NCI-H1417 (cell line): Measurements from ENCODE around the gene PATJ.

Experiments
- DNase-seq, 3 experiments: peaks; one replicate each; lab custom pipeline; 2025; lab: John Stamatoyannopoulos, UW

Gene PATJ

DNA sequence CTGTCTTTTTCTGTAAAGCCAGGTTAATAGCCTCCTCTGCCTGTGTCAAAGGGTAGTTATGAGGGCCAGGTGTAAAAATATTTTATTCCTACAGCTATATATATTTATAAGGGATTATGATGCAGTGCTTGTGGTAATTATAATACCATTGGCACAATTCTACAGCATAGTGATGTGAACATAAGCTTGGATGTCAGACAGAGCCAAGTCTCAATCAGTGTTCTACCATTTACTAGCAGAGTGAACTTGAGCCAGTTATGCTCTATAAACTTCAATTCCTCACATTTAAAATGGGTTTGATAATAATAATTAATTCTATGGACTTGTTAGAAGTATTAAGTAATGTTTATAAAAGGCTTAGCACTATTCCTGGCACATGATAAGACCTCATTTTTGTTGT, 300.9 kb downstream of the PATJ start:
- no peak for DNase-seq

DNA sequence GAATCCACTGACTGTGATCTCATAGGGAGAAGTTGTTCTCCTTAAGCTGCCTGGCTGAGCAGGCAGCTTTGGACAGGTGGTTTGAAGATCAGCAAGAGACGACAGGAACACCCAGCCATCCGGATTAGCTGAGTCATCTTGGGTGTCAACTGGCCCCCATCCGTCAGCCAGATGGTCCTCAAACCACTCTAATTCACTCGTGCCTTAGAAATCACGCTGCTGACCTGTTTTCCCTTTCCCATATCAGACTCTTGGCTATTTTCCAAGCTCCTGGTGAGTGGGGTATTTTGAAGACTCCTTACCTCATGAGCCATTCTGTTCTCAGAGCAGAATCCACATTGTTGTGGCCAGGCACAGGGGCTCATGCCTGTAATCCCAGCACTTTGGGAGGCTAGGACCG, 303.3 kb downstream of the PATJ start:
- DNase-seq = peak; percentile 17 to 70 (median 37)

DNA sequence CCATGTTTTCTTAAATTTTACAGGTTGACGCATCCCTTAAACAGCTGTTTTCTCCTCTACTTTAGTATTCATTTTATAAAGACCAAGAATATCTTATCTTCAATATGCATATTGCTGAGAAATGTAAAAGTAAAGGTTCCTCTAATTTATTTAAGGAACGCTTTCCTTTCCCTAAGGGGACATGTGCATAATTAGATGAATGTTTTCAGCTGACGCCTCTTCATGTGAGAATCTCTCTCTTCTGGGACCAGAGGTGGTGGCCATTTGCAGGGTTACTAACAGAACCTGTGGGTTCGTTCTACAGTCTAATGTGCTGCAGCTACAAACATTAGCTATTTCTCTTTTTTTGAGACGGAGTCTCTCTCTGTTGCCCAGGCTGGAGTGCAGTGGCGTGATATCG, 304.6 kb downstream of the PATJ start:
- no peak for DNase-seq

DNA sequence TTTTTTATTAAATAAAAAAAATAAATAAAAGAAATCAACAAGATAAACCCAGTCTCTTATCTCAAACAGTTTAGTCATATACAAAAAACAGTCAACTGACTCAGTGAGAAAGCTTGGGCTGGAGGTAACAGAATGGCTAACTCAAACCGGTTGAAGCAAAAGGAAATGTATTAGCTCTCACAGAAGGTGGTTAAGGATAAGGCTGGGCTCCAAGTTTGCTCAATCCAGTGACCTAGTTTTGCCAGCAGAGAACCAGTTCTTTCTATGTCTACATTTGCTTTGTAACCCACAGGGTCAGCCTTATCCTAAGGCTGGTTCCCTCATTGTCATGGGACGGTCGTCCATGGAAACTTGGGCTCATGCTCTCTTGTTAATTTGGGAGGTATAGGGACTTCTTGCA, 307.9 kb downstream of the PATJ start:
- no peak for DNase-seq

DNA sequence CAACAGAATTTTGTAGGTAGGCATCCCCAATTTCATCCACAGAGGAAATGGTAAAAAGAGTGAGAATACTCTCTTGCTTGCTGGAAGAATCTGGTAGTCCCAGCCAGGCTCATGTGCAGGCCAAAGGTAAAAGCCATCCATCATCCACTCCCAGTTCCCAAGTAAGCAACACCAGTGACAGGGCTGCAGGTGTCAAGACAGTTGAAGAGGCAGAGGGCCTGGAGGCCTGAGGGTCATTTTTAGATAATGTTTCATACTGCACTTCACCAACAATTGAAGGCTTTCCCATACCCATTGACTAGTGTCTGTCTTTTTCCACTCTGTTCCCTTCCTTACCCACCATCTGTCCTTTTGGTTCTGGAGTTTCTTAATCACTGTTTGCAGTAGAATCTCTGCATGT, 310.7 kb downstream of the PATJ start:
- peak in 1 of 3 experiments; percentile 20 for DNase-seq

DNA sequence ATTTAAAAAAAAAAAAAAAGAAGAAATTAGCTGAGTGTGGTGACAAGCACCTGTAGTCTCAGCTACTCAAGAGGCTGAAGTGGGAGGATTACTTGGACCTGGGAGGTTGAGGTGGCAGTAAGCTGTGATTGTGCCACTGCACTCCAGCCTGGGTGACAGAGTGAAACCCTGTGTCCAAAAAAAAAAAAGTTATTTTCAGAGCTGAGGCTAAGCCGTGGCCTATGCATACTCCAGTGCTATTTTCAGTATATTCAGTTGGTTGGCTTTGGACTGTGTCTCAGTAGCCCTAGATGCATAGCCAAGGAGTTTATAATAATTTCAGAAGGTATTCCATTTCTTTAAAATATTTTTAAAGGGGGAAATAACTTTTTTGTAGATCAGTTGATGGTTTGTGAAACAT, 311.9 kb downstream of the PATJ start:
- no peak for DNase-seq

DNA sequence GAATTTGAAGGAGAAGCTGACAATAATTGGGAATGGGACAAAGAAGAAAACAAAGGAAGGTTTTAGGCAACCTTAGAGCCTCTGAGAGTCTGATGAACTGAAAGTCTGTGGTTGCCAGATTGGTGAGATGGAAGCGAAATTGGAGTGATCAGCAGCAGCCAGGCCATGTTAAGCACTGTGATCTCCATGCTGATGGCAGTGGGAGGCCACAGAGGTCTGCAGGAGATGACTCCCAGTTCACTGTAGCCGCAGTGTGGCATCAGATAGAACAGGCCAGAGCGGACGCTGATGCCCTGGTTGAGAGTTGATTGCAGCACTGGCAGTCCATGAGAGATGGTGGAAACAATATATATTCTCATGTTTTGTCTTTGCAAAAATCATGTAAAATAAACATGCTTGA, 314.9 kb downstream of the PATJ start:
- no peak for DNase-seq

DNA sequence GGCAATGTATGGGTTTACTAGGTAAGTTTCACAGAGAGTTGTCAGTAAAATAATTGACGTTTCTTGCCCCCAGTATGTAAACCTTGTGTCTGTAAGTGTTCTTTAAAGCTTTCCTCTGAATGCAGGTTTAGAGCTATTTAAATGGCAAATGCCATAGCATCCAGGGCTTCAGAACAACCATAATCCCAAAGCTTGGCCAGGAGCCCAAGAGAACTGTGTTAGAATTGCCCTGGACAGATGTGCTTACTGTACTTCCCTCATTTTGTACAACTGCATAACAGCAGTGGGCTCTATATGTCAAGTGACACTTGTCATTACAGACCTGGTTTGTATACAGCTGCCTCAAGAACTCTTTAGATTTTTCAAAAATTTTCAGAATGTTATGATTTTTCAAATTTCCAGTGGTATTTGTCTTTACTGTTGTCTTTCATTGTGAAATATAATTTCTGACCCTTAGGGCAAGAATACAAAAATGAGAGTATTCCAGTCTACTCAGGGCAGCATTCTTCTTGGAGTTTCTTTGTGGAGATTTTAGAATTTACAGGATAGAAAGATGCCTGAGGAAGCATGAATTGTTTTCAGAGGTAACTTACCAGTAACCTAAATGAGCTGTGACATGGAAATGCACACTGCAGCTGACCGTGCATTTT, 315.5 kb downstream of the PATJ start:
- DNase-seq = no peak

DNA sequence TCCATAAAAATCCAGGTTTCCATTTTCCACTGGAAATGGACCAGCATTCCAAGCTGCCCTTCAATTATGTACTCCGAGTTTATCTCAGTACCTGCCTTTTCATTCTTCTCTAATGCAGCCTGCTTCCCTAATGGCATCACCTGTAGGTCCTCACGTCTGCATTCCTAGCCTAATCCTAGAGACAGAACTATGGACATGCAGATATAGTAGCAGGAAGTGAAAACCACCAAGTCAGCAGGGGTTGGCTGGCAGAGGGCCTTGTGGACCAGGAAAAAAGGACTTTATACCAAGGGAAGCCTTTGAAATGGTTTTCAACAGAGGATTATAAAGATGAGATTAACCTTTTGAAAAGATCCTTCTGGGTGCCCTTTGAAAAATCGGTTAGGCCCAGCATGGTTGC, 316.7 kb downstream of the PATJ start:
- DNase-seq = no peak

DNA sequence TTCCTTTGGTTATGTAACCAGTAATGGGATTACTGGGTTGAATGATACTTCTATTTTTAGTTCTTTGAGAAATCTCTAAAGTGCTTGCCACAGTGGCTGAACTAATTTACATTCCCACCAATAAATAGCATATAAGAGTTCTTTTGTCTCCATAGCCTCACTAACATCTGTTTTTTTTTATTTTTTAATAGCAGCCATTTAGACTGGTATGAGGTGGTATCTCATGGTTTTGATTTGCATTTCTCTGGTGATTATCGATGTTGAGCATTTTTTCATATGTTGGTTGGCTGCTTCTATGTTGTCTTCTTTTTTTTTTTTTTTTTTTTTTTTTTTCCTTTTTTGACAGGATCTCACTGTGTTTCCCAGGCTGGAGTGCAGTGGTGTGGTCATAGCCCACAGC, 319.8 kb downstream of the PATJ start:
- no peak for DNase-seq

DNA sequence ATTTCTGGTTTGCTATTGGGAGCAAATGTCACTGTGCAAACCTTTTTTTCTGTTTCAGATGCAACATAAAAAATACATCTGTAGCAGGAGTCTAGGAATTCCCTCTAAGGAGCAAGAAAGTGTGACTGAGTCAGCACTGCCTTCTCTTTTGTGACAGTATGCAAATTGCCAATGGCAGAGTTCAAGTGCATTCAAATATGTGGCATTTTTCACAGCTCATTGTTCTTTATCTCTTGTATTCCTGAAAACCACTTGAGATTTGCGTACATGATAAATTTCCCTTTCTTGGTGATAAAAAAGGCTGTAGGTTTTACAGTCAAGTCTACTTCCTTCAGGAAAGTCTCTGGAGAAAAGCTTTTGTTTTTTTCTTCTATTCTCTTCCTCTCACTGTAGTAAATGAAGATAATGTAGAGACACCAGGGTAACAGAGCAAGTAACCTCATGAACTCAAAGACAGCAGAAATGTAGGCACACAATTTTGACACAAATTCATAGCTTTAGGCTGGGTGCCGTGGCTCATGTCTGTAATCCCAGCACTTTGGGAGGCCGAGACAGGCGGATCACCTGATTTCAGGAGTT, 322.6 kb downstream of the PATJ start:
- no peak for DNase-seq

DNA sequence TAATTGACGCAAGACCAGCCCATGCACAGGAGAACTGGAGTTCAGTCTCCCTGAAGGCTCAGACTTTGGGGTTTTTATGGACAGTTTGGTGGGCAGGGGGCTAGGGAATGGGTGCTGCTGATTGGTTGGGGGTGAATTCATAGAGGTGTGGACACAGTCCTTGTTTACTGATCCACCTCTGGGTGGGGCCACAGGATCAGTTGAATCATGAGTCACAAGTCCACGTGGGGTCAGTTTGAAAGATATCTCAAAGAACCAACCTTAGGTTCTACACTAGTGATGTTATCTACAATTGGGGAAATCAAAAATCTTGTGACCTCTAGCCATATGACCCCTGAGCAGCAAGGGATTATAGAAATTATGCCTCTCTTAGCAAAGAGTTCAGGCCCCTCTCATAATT, 324.4 kb downstream of the PATJ start:
- DNase-seq = no peak

DNA sequence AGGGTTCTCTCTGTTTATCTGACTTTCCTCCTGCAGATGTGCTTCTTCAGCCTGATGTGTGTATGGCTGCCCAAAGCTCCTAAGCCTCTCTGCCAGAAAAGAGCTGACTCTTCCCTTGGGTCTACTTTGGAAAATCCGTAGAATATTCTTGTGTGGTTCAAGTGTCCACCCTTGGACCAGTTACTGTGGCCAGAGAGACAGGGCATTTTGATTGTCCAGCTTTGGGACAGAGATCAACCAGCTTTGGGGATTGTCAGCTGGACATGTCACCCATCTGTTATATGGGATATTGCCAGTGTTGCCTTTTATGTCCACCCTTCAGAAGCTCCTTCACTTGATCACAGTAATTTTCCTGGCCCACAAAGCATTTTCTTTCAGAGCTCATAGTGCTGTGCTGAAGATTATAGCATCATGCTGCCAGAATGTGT, 326.1 kb downstream of the PATJ start:
- peak in 1 of 3 experiments; percentile 44 for DNase-seq

DNA sequence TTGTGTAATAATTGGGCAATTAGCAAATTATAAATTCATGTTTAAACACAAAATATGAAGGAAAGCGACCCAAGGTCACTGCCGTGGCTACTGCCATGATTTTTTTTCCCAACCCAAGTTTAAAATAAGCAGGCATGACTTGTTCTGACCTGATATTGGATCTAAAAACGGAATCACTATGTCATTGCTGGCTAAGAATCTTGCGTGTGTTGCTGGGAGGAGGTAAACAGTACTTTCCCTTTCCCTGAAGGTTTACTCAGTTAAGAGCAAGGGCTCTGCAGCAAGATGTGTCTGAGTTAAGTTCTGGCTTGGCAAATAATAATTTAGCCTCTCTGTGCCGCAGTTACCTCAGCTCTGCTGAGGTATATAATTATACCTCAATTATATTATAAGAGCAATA, 326.7 kb downstream of the PATJ start:
- peak in 2 of 3 experiments; percentile 80 to 95 for DNase-seq

DNA sequence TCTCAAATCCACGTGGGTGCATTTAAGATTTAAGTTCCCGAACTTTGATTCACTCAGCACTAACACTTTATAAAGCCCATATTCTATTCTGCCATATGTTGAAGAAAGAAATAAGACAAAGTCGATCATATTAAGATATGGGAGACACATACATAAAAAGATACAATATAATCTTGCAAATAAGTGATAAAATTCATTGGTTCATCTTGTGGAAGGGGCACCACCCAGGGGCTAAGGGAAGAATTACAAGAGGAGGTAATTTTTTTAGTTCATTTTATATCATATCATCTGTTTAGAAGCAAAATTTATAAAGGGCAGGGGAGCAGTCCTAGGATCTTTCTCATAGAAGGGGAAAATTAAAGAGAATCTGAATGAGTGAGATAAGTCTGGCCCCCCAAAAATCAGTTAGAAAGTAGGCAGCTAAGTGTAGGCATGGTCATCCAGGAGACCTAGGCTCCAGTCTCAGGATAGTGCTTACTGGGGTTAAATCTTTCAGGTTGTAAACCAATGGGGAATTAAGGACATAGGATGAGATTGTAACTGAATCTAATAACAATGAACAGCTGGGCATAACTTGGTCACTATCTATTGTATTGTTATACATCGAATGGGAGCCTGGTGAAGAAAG, 328.2 kb downstream of the PATJ start:
- DNase-seq = peak in 1 of 3 experiments; percentile 31

DNA sequence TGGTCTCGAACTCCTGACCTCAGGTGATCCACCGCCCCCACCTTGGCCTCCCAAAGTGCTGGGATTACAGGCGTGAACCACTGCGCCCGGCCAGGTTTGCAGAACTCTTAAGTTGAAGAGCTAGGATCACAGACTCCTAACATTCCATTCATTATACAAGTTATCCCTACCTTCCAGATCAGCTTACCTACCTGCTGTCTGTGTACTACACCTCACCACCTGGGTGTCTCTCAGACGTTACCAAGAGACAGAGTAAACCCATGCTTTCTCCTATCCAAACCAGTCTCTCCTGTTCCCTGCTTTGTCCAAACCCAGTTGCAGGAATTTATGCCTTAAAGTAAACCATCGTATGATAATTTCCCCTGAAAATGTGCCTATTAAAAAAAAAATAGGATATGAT, 329.4 kb downstream of the PATJ start:
- no peak for DNase-seq

DNA sequence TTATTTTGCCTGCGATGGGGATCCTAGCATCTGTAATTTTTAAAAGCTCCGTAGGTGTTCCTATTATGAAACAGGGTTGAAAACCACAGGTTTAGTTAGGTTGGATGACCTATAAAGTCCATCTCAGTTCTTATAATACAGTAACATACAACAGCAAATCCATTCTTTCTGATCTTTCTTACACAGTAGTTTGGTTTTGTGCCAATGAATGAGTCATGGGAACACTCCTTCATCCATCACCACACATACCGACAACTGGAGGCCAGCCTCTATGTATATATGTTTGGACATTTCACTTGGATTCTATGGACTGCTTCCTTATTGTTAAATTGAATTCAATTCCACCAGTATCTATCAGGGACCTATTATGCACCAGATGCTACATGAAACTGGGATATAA, 334.0 kb downstream of the PATJ start:
- peak in 1 of 3 experiments; percentile 4 for DNase-seq

DNA sequence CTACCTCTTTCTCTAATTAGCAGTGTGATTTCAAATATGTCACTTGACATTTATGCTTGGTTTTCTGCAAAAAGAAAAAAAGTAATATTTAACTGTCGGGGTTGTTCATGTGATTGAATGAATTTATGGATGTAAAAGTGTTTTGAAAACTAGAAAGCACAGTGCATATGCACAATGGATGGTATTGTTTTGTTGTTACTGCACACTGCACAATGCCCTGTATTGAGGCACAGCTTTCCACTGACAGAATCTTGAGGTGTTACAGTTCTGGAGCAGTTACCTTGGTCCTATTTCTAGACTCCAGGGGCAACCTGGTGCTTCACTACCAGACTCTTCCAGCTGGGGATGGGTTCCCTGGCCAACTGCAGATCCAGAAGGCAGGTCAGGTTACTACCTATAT, 335.5 kb downstream of the PATJ start:
- DNase-seq = no peak

DNA sequence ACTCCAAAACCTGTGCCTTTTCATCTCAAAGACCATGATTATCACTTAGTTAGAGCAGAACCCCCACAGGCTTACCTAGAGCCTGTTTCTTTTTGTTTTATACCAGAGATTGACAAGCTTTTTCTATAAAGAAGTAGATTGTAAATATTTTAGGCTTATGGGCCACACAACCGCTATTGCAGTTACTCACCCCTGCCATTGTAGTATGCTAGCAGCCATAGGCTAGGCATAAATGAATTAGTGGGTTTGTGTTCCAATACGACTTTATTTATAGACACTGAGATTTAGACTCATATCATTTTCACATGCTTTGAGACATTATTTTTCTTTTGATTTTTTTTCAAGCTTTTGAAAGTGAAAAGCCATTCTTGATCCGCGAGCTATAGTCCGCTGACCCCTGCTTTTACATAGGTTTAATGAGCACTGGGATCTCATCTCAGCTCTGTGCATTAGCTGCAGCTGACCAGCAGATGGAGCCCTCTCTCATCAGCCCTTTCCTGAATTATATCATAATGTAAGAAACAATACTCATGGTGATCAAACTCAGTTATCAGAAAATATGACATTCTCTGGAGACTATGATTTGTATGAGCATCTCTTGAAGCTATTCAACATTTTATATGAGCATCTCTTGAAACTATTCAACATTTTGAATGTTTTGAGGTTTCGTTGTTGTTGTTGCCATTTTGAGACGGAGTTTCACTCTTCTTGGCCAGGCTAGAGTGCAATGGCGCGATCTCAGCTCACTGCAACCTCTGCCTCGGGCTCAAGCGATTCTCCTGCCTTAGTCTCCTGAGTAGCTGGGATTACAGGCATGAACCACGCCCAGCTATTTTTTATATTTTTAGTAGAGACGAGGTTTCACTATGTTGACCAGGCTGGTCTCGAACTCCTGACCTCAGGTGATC, 340.4 kb downstream of the PATJ start:
- DNase-seq = peak; percentile 5 to 60 (median 21)

DNA sequence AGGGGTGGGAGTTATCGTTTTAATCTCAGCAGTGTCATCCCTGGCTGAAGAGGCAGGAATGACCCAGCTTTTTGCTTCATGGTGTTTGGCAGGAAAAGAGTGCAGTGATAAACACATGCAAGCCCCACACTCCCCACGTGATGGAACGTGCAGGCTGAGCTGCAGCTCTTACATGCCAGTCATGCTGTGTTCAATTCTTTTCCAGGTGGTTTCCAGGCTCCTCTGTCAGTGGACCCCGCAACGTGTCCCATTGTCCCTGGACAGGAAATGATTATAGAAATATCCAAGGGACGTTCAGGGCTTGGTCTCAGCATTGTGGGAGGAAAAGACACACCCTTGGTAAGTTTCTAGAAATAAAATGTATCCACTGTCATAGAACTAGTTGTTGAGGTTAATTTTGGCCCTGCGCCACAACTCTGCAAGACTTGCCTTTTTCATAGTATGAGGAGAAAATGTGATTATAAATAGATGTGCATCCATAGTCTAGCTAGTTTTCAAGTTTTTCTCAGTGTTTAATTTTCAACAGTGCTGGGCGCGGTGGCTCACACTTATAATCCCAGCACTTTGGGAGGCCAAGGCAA, 342.1 kb downstream of the PATJ start:
- no peak for DNase-seq

DNA sequence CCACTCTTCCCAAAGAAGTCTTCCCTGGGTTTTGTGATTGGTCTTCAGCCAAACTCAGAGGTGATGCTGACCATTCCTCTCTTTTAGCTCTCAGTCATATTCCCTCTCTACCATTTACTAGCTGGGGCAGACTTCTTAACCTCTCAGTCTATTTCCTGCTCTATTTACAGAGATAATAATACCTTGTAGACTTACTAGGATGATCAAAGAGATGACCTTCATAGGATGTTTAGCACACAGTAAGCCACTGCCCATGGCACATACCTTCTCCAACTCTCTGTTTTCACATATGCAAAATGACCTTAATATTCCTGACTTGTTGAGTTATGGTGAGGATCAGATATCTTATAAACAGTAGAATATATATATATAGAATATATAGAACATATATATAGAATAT, 346.2 kb downstream of the PATJ start:
- DNase-seq = no peak

DNA sequence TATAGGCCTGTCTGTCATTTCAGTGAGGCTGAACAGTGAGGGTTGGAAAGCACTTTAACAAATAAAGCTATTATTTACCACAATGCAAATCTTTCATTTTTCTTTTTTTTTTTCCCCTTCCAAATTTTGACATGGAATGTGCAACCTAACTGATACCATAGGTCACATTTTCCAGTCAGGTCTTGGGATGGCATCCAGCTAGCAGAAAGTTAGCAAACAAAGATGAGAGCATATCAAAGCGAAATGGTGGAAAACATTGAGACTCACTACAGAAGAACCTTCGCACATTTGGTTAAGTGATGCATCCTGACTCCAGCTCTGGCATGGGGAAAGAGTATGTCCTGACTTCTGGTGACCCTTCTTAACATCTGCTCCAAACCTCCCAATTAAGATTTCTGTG, 347.3 kb downstream of the PATJ start:
- no peak for DNase-seq
